ENCODE measurements around the gene ARVCF.

The ARVCF gene

DNA sequence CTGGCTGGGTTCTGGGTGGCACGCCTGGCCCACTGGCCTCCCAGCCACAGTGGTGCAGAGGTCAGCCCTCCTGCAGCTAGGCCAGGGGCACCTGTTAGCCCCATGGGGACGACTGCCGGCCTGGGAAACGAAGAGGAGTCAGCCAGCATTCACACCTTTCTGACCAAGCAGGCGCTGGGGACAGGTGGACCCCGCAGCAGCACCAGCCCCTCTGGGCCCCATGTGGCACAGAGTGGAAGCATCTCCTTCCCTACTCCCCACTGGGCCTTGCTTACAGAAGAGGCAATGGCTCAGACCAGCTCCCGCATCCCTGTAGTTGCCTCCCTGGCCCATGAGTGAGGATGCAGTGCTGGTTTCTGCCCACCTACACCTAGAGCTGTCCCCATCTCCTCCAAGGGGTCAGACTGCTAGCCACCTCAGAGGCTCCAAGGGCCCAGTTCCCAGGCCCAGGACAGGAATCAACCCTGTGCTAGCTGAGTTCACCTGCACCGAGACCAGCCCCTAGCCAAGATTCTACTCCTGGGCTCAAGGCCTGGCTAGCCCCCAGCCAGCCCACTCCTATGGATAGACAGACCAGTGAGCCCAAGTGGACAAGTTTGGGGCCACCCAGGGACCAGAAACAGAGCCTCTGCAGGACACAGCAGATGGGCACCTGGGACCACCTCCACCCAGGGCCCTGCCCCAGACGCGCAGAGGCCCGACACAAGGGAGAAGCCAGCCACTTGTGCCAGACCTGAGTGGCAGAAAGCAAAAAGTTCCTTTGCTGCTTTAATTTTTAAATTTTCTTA lies 47.3 kb downstream of the ARVCF start:
- Mint-ChIP-seq H3K27ac (no peak overlapping the region), H3K27me3 (ENCODE audit: low read depth, poor library complexity) (no peaks in the 10 kb centered on the region), H3K4me3 (no peak overlapping the region), H3K9me3 (no peaks in the 10 kb centered on the region), H3K36me3 (ENCODE audit: low read depth) (no peaks in the 10 kb centered on the region), H3K4me1 (peaks cover 25% of the 10 kb centered on the region)
- DNase-seq: no peak
- TF ChIP-seq, protein P1, sequence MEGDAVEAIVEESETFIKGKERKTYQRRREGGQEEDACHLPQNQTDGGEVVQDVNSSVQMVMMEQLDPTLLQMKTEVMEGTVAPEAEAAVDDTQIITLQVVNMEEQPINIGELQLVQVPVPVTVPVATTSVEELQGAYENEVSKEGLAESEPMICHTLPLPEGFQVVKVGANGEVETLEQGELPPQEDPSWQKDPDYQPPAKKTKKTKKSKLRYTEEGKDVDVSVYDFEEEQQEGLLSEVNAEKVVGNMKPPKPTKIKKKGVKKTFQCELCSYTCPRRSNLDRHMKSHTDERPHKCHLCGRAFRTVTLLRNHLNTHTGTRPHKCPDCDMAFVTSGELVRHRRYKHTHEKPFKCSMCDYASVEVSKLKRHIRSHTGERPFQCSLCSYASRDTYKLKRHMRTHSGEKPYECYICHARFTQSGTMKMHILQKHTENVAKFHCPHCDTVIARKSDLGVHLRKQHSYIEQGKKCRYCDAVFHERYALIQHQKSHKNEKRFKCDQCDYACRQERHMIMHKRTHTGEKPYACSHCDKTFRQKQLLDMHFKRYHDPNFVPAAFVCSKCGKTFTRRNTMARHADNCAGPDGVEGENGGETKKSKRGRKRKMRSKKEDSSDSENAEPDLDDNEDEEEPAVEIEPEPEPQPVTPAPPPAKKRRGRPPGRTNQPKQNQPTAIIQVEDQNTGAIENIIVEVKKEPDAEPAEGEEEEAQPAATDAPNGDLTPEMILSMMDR (IDR thresholded peaks at IDR 0.05): no peak

DNA sequence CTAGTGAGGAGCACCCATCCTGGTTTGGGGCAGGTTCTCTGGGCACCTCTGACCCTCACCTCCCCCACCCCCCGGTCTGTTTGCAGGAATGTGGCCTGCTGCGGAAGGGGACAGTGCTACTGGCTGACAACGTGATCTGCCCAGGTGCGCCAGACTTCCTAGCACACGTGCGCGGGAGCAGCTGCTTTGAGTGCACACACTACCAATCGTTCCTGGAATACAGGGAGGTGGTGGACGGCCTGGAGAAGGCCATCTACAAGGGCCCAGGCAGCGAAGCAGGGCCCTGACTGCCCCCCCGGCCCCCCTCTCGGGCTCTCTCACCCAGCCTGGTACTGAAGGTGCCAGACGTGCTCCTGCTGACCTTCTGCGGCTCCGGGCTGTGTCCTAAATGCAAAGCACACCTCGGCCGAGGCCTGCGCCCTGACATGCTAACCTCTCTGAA lies 48.2 kb downstream of the ARVCF start:
- H3K27ac Mint-ChIP-seq: no peak overlapping the region
- no peak for DNase-seq
- H3K4me3 Mint-ChIP-seq: no peak overlapping the region
- H3K27me3 Mint-ChIP-seq (ENCODE audit: low read depth, poor library complexity): no peaks in the 10 kb centered on the region
- H3K36me3 Mint-ChIP-seq (ENCODE audit: low read depth): no peaks in the 10 kb centered on the region
- H3K4me1 Mint-ChIP-seq: peaks cover 22% of the 10 kb centered on the region
- TF ChIP-seq, protein P1 (IDR thresholded peaks at IDR 0.05): no peak
- no peaks in the 10 kb centered on the region for H3K9me3 Mint-ChIP-seq

DNA sequence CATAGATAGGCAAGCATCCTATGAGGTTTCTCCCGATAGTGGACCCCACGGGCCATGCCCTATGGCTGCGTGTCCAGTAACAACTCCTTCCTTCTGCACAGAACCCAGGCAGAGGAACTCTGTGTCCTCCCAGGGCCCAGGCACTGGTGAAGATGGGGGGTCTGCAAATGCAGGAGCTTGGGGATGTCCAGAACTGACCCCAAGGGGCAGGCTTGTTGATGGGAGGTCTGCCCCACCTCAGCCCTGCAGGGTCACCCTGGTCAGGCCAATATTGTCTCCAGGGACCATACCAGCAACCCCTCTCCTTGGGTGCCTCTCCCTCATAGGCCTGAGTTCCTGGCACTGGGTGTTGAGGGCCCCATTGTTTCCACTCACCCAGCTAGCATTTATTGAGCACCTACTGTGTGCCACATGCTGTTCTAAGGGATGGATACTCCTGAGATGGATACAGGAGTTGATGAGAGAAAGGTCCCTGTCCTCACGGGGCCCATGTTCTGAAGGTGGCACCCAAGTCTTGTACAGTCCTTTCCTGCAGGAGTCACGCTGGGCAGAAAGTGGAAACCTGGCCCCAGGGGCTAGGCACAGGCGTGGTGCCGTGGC lies 48.7 kb downstream of the ARVCF start:
- TF ChIP-seq, protein P1 (IDR thresholded peaks at IDR 0.05): no peak
- H3K36me3 Mint-ChIP-seq (ENCODE audit: low read depth): no peaks in the 10 kb centered on the region
- no peaks in the 10 kb centered on the region for H3K9me3 Mint-ChIP-seq
- DNase-seq: no peak
- peaks cover 22% of the 10 kb centered on the region for H3K4me1 Mint-ChIP-seq
- no peak overlapping the region for H3K27ac Mint-ChIP-seq
- H3K4me3 Mint-ChIP-seq: no peak overlapping the region
- no peaks in the 10 kb centered on the region for H3K27me3 Mint-ChIP-seq (ENCODE audit: low read depth, poor library complexity)

DNA sequence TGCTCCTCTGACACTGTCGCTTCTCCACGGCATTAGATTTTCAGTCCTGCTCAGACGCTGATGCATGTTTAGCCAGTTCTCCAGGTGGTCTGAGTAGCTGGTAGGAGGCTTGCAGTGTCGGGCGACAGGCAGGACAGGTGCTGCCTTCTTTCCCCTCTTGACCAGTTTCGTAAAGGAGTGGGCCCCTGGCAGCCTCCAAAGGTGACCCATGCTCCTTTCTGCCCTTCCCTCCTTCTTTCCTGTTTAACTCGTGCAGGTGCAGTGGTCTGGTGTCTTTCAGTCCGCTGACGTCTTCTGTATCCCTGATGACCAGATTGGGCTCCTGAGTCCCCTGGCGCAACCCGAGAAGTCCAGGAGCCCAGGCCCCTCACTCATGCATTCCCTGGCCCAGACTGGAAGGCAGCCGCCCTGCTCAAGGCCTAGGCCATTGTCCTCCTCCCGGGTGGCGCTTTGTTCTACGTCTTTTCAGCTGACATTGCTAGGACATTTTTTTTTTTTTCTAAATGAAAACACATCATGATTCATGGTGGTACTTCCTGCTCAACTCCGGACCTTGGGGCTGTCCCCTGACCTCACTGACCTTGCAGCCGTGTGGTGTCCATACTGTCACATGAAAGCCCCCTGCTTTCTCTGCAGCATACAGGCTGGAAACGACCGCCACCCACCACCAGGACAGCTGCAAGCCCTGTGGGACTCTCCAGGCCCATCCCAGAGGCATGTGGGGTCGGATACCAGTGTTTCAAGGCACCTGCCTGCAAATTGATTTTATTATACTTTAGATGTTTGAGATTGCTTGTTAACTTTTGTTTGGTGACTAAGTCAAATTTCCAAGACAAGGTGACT lies 49.5 kb downstream of the ARVCF start:
- no peaks in the 10 kb centered on the region for H3K27me3 Mint-ChIP-seq (ENCODE audit: low read depth, poor library complexity)
- TF ChIP-seq, protein P1 (IDR thresholded peaks at IDR 0.05): no peak
- no peak for DNase-seq
- H3K27ac Mint-ChIP-seq: peak overlapping the region; percentile 39
- H3K4me3 Mint-ChIP-seq: no peak overlapping the region
- no peaks in the 10 kb centered on the region for H3K36me3 Mint-ChIP-seq (ENCODE audit: low read depth)
- H3K9me3 Mint-ChIP-seq: no peaks in the 10 kb centered on the region
- H3K4me1 Mint-ChIP-seq: peaks cover 26% of the 10 kb centered on the region

DNA sequence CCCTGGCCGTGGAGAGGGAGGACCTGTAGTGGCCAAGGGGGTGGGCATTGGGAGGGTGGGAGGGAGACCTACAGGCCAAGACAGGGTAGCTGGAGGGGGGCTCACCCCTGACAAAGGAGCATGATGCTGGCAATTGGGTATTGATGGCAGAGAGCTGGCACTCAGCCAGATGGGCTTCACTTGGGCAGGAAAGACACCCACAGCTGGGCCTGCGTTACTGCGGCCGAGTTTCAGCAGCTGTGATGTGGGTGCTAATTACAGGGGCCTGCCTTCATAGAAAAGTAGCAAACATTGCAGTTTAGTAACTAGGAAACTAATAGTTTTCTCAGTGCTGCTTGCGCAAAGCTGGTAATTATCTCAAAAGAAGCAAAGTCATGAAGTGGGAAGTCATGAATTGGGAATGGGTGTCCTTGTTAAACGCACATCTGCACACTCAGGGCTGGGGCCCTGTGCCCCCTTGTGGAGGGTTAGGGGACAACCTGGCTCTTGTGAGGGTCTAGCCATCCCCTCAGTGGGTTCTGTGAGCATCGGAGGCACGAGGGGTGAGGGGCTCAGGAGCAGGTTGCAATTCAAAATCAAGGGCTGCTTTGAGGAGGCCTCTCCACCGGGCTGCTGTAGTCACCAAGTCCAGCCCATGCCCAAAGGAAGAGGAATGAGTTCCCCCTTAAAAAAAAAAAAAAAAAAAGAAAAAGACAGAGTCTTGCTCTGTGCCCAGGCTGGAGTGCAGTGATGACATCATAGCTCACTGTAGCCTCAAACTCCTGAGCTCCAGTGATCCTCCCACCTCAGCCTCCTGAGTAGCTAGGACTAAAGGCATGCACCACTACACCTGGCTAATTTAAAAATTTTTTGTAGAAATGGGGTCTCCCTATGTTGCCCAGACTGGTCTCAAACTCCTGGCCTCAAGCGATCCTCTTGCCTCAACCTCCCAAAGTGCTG lies 50.6 kb downstream of the ARVCF start:
- DNase-seq: peak; percentile 45
- TF ChIP-seq, protein P1 (IDR thresholded peaks at IDR 0.05): peak; percentile 49
- Mint-ChIP-seq H3K27ac (peak overlapping the region; percentile 39), H3K27me3 (ENCODE audit: low read depth, poor library complexity) (no peaks in the 10 kb centered on the region), H3K9me3 (no peaks in the 10 kb centered on the region), H3K4me3 (no peak overlapping the region), H3K36me3 (ENCODE audit: low read depth) (no peaks in the 10 kb centered on the region), H3K4me1 (peaks cover 26% of the 10 kb centered on the region)
